GM12874 (cell line): ENCODE measurements around the gene TOGARAM2.

Source experiments
- CTCF ChIP-seq: IDR thresholded peaks from 2 replicates; pipeline ENCODE4 v1.5.1; 2011; ENCODE audit warnings: low read depth, mild to moderate bottlenecking, control low read depth, low read length, moderate library complexity; ENCODE audit not compliant: insufficient read depth

TOGARAM2 gene

GRCh38 chr2:28994074-28994473 is 13.0 kb downstream of the TOGARAM2 start:
- no peak for TF ChIP-seq CTCF

GRCh38 chr2:28994679-28995078 is 13.6 kb downstream of the TOGARAM2 start:
- no peak for TF ChIP-seq CTCF

- TF ChIP-seq CTCF = no peak
Measured at GRCh38 chr2:28995765-28996750, 15.0 kb downstream of the TOGARAM2 start.

- no peak for TF ChIP-seq CTCF
Measured at GRCh38 chr2:28997237-28997846, 16.2 kb downstream of the TOGARAM2 start.

DNA sequence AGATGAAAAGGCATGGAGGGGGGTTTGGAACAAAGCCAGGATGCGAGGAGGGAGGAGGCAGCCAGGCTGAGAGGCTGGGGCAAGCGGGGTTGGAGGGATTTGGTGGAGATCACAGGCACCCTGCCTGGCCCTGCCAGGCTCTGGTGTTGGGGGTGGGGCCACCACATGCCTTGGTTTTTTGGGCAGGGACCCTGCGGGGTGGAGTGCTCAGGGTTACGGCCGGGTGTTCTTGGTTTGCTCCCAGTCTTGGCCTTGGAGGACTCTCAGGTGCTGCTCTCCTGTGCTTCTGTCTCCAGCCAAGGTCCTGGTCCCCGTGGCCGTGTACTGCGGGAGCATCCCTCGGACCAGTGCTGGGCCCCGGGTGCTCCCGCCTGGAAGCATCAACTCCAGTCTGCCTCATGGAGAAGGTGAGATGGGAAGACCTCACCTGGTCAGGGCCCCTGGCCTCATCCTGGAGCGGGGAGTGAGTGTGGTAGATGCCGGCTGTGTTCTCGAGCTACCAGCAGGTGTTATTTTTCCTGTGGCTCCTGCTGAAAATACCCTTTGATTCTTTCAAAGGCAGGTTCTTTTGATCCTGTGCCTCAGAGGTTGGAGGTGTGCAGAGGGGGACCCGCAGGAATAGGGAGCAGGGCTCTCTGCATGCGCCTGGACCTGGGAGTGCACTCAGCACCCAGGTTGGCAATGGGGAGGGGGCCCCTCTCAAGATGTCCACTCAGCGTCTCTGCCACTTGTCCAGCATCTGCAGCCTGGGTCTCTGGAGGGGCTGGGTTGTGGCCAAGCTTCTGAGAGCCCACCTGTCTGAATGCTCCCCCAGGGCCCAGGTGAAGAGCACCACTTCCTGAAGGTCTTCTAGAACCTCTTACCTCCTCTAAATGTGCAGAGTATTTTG is 17.0 kb downstream of the TOGARAM2 start:
- no peak for TF ChIP-seq CTCF

- TF ChIP-seq CTCF = no peak
Measured at GRCh38 chr2:29000481-29000880, 19.4 kb downstream of the TOGARAM2 start.

GRCh38 chr2:29000956-29001355 is 19.9 kb downstream of the TOGARAM2 start:
- no peak for TF ChIP-seq CTCF
